ENCODE data around the gene SLC38A1. TPM values are rescaled to one million over a fixed set of nuclear protein-coding genes. Genes with fewer than 3 reads are reported as not detected.

Gene SLC38A1
- total RNA-seq, 2 donors from 2014 or later, result 117 to 118 TPM

GRCh38 chr12:46217541-46218321 is 51.1 kb downstream of the SLC38A1 start:
- intact Hi-C loops (cut with DNase I), result no loop called here
- H3K36me3 ChIP-seq, result no peaks in the 10 kb centered on the region
- H3K4me3 ChIP-seq, result no peak overlapping the region
- peak; percentile 45 for DNase-seq
- TF ChIP-seq, protein P1, sequence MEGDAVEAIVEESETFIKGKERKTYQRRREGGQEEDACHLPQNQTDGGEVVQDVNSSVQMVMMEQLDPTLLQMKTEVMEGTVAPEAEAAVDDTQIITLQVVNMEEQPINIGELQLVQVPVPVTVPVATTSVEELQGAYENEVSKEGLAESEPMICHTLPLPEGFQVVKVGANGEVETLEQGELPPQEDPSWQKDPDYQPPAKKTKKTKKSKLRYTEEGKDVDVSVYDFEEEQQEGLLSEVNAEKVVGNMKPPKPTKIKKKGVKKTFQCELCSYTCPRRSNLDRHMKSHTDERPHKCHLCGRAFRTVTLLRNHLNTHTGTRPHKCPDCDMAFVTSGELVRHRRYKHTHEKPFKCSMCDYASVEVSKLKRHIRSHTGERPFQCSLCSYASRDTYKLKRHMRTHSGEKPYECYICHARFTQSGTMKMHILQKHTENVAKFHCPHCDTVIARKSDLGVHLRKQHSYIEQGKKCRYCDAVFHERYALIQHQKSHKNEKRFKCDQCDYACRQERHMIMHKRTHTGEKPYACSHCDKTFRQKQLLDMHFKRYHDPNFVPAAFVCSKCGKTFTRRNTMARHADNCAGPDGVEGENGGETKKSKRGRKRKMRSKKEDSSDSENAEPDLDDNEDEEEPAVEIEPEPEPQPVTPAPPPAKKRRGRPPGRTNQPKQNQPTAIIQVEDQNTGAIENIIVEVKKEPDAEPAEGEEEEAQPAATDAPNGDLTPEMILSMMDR (IDR thresholded peaks at IDR 0.05), result no peak
- no peak overlapping the region for H3K9ac ChIP-seq (ENCODE audit: low read depth in 2 of 2, low read length in 2 of 2)
- peak overlapping the region; percentile 15 for H3K27ac ChIP-seq
- H3K27me3 ChIP-seq, result no peaks in the 10 kb centered on the region
- H3K9me3 ChIP-seq, result no peaks in the 10 kb centered on the region
- H3K4me1 ChIP-seq, result peaks cover 9% of the 10 kb centered on the region

DNA sequence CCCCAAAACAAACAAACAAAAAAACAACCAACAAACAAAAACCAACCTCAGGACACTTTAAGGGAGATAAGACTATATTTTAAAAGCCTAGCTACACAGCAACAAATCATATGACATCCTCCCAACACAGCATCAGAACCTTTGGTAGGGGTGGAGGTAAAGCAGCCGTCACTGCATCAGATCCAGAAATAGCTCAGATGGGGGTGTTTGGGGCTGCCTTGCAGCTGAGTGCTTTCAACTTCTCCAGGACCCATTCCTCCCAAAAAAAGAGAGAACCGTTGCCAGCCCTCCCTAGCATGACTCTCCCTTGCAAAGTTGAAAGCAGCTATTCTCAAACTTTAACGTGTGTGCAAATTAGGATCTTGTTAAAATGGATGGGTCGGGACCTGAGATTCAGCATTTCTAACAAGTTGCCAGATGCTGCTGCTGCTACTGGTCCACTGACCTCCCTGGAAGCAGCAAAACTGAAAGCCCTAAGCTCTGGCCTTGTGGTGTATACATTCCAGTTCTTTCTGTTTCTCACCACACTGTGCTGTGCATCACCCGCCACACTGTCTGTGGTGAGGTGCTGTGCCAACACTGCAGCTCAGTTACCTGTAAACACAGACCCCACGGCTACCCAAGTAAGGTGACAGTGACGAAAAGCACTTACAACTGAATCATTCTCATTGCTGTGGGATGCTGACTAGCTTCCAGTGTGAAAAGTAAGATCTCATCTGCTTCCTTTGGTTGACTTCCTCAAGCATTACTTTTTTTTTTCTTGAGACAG is 54.0 kb downstream of the SLC38A1 start:
- no peaks in the 10 kb centered on the region for H3K36me3 ChIP-seq
- intact Hi-C loops (cut with DNase I), result no loop called here
- no peaks in the 10 kb centered on the region for H3K27me3 ChIP-seq
- peak overlapping the region; percentile 32 for H3K27ac ChIP-seq
- H3K4me1 ChIP-seq, result peaks cover 9% of the 10 kb centered on the region
- no peak overlapping the region for H3K9ac ChIP-seq (ENCODE audit: low read depth in 2 of 2, low read length in 2 of 2)
- no peak overlapping the region for H3K4me3 ChIP-seq
- H3K9me3 ChIP-seq, result no peaks in the 10 kb centered on the region
- DNase-seq, result peak; percentile 27
- TF ChIP-seq, protein P1 (IDR thresholded peaks at IDR 0.05), result no peak

DNA sequence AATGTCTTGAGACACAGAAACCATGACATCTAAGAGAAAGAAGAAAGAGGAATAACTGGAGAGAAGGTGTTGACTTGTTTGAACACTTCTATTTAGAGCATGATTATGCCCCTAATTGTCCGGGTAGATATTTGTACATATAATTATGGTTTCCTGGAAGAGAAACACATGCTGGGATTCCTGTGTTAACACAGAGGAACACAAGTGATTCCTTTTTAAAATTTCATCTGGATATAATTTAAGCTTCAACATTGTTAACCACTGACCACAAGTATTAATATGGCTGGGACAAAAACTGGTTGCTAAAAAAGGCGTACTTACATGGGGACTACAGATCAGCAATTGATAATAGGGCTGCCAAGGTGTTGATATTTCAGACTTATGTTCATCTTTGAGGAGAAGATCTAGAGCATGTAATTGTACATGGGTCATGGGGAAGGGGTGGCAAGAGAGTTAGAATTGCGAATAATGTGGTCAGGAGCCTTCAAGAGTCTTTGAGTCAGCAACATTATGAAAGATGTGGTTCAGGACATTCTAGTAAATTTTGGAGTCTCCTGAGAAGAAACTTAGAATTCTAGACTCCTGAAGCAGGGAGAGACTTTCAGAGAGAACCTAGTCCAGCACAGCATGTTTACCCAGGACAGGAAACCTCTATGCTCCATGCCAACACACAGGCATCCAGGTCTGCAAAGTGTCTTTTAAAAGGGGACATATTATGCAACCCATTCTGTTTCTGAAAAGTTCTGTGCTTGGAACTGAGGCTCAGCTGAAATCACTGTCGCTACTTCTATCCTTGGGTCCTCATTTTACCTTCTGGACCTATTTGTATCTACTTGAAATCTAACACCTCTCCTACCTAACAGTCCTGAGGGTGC is 56.5 kb downstream of the SLC38A1 start:
- intact Hi-C loops (cut with DNase I), result no loop called here
- peaks cover 3% of the 10 kb centered on the region for H3K4me1 ChIP-seq
- no peak overlapping the region for H3K9ac ChIP-seq (ENCODE audit: low read depth in 2 of 2, low read length in 2 of 2)
- no peaks in the 10 kb centered on the region for H3K27me3 ChIP-seq
- no peaks in the 10 kb centered on the region for H3K36me3 ChIP-seq
- H3K27ac ChIP-seq, result no peak overlapping the region
- TF ChIP-seq, protein P1 (IDR thresholded peaks at IDR 0.05), result no peak
- H3K9me3 ChIP-seq, result no peaks in the 10 kb centered on the region
- no peak for DNase-seq
- H3K4me3 ChIP-seq, result no peak overlapping the region

GRCh38 chr12:46210873-46211439 is 57.9 kb downstream of the SLC38A1 start:
- Histone ChIP-seq H3K4me1 (peaks cover 3% of the 10 kb centered on the region), H3K9ac (ENCODE audit: low read depth in 2 of 2, low read length in 2 of 2) (no peak overlapping the region), H3K27ac (peak overlapping the region; percentile 31), H3K9me3 (no peaks in the 10 kb centered on the region), H3K4me3 (no peak overlapping the region), H3K27me3 (no peaks in the 10 kb centered on the region), H3K36me3 (no peaks in the 10 kb centered on the region)
- TF ChIP-seq, protein P1 (IDR thresholded peaks at IDR 0.05), result no peak
- DNase-seq, result no peak
- intact Hi-C loops (cut with DNase I), result no loop called here

All from colonic mucosa (tissue), 4 donors.